ENCODE measurements around the gene PHYKPL.

Gene PHYKPL

GRCh38 chr5:178273665-178274541 is 41.3 kb upstream of the PHYKPL start:
- Histone ChIP-seq H3K36me3 (ENCODE audit: control insufficient read depth, insufficient read depth, low read length, severe bottlenecking) (no peaks in the 10 kb centered on the region), H3K4me1 (ENCODE audit: control insufficient read depth, insufficient read depth, low read length) (no peaks in the 10 kb centered on the region), H3K4me3 (ENCODE audit: low read length) (no peak overlapping the region), H3K9me3 (ENCODE audit: control insufficient read depth, low read length) (peaks cover 11% of the 10 kb centered on the region), H3K27me3 (replicated peaks; ENCODE audit: control insufficient read depth, insufficient read depth, low read length) (peaks cover 57% of the 10 kb centered on the region), H3K9ac (ENCODE audit: low read length) (no peak overlapping the region)
- peak; percentile 2 for DNase-seq (ENCODE audit: low read depth)

- Histone ChIP-seq H3K4me3 (ENCODE audit: low read length) (no peak overlapping the region), H3K9ac (ENCODE audit: low read length) (no peak overlapping the region), H3K36me3 (ENCODE audit: control insufficient read depth, insufficient read depth, low read length, severe bottlenecking) (no peaks in the 10 kb centered on the region), H3K9me3 (ENCODE audit: control insufficient read depth, low read length) (peaks cover 11% of the 10 kb centered on the region), H3K4me1 (ENCODE audit: control insufficient read depth, insufficient read depth, low read length) (no peaks in the 10 kb centered on the region), H3K27me3 (replicated peaks; ENCODE audit: control insufficient read depth, insufficient read depth, low read length) (peaks cover 50% of the 10 kb centered on the region)
- no peak for DNase-seq (ENCODE audit: low read depth)
Observed at GRCh38 chr5:178273041-178273440, 40.4 kb upstream of the PHYKPL start.

GRCh38 chr5:178272591-178272990 is 40.0 kb upstream of the PHYKPL start:
- no peak for DNase-seq (ENCODE audit: low read depth)
- Histone ChIP-seq H3K9ac (ENCODE audit: low read length) (no peak overlapping the region), H3K36me3 (ENCODE audit: control insufficient read depth, insufficient read depth, low read length, severe bottlenecking) (no peaks in the 10 kb centered on the region), H3K4me1 (ENCODE audit: control insufficient read depth, insufficient read depth, low read length) (no peaks in the 10 kb centered on the region), H3K4me3 (ENCODE audit: low read length) (no peak overlapping the region), H3K27me3 (replicated peaks; ENCODE audit: control insufficient read depth, insufficient read depth, low read length) (peaks cover 50% of the 10 kb centered on the region), H3K9me3 (ENCODE audit: control insufficient read depth, low read length) (peaks cover 11% of the 10 kb centered on the region)

GRCh38 chr5:178271726-178272479 is 39.3 kb upstream of the PHYKPL start:
- Histone ChIP-seq H3K4me3 (ENCODE audit: low read length) (no peak overlapping the region), H3K9ac (ENCODE audit: low read length) (no peak overlapping the region), H3K9me3 (ENCODE audit: control insufficient read depth, low read length) (peaks cover 11% of the 10 kb centered on the region), H3K36me3 (ENCODE audit: control insufficient read depth, insufficient read depth, low read length, severe bottlenecking) (no peaks in the 10 kb centered on the region), H3K27me3 (replicated peaks; ENCODE audit: control insufficient read depth, insufficient read depth, low read length) (peaks cover 48% of the 10 kb centered on the region), H3K4me1 (ENCODE audit: control insufficient read depth, insufficient read depth, low read length) (no peaks in the 10 kb centered on the region)
- DNase-seq (ENCODE audit: low read depth) = no peak

- Histone ChIP-seq H3K9me3 (ENCODE audit: control insufficient read depth, low read length) (peaks cover 10% of the 10 kb centered on the region), H3K4me3 (ENCODE audit: low read length) (no peak overlapping the region), H3K9ac (ENCODE audit: low read length) (no peak overlapping the region), H3K4me1 (ENCODE audit: control insufficient read depth, insufficient read depth, low read length) (no peaks in the 10 kb centered on the region), H3K36me3 (ENCODE audit: control insufficient read depth, insufficient read depth, low read length, severe bottlenecking) (no peaks in the 10 kb centered on the region), H3K27me3 (replicated peaks; ENCODE audit: control insufficient read depth, insufficient read depth, low read length) (peaks cover 50% of the 10 kb centered on the region)
- no peak for DNase-seq (ENCODE audit: low read depth)
Observed at GRCh38 chr5:178271231-178271630, 38.6 kb upstream of the PHYKPL start.

GRCh38 chr5:178269499-178269898 is 36.9 kb upstream of the PHYKPL start:
- Histone ChIP-seq H3K9me3 (ENCODE audit: control insufficient read depth, low read length) (no peaks in the 10 kb centered on the region), H3K27me3 (replicated peaks; ENCODE audit: control insufficient read depth, insufficient read depth, low read length) (peaks cover 36% of the 10 kb centered on the region), H3K36me3 (ENCODE audit: control insufficient read depth, insufficient read depth, low read length, severe bottlenecking) (no peaks in the 10 kb centered on the region), H3K9ac (ENCODE audit: low read length) (no peak overlapping the region), H3K4me3 (ENCODE audit: low read length) (no peak overlapping the region), H3K4me1 (ENCODE audit: control insufficient read depth, insufficient read depth, low read length) (no peaks in the 10 kb centered on the region)
- no peak for DNase-seq (ENCODE audit: low read depth)

GRCh38 chr5:178267876-178268275 is 35.3 kb upstream of the PHYKPL start:
- H3K9me3 ChIP-seq (ENCODE audit: control insufficient read depth, low read length) = no peaks in the 10 kb centered on the region
- no peaks in the 10 kb centered on the region for H3K36me3 ChIP-seq (ENCODE audit: control insufficient read depth, insufficient read depth, low read length, severe bottlenecking)
- no peak overlapping the region for H3K4me3 ChIP-seq (ENCODE audit: low read length)
- no peaks in the 10 kb centered on the region for H3K4me1 ChIP-seq (ENCODE audit: control insufficient read depth, insufficient read depth, low read length)
- no peak for DNase-seq (ENCODE audit: low read depth)
- H3K9ac ChIP-seq (ENCODE audit: low read length) = no peak overlapping the region
- H3K27me3 ChIP-seq (replicated peaks; ENCODE audit: control insufficient read depth, insufficient read depth, low read length) = peaks cover 28% of the 10 kb centered on the region

GRCh38 chr5:178267245-178267644 is 34.6 kb upstream of the PHYKPL start:
- H3K4me3 ChIP-seq (ENCODE audit: low read length) = no peak overlapping the region
- no peak overlapping the region for H3K9ac ChIP-seq (ENCODE audit: low read length)
- DNase-seq (ENCODE audit: low read depth) = no peak
- no peaks in the 10 kb centered on the region for H3K9me3 ChIP-seq (ENCODE audit: control insufficient read depth, low read length)
- peaks cover 28% of the 10 kb centered on the region for H3K27me3 ChIP-seq (replicated peaks; ENCODE audit: control insufficient read depth, insufficient read depth, low read length)
- no peaks in the 10 kb centered on the region for H3K36me3 ChIP-seq (ENCODE audit: control insufficient read depth, insufficient read depth, low read length, severe bottlenecking)
- H3K4me1 ChIP-seq (ENCODE audit: control insufficient read depth, insufficient read depth, low read length) = no peaks in the 10 kb centered on the region

GRCh38 chr5:178266581-178266980 is 34.0 kb upstream of the PHYKPL start:
- no peak for DNase-seq (ENCODE audit: low read depth)
- Histone ChIP-seq H3K4me3 (ENCODE audit: low read length) (no peak overlapping the region), H3K9ac (ENCODE audit: low read length) (no peak overlapping the region), H3K4me1 (ENCODE audit: control insufficient read depth, insufficient read depth, low read length) (no peaks in the 10 kb centered on the region), H3K27me3 (replicated peaks; ENCODE audit: control insufficient read depth, insufficient read depth, low read length) (peaks cover 28% of the 10 kb centered on the region), H3K36me3 (ENCODE audit: control insufficient read depth, insufficient read depth, low read length, severe bottlenecking) (no peaks in the 10 kb centered on the region), H3K9me3 (ENCODE audit: control insufficient read depth, low read length) (no peaks in the 10 kb centered on the region)

GRCh38 chr5:178265746-178266145 is 33.1 kb upstream of the PHYKPL start:
- Histone ChIP-seq H3K9ac (ENCODE audit: low read length) (no peak overlapping the region), H3K4me3 (ENCODE audit: low read length) (no peak overlapping the region), H3K9me3 (ENCODE audit: control insufficient read depth, low read length) (no peaks in the 10 kb centered on the region), H3K27me3 (replicated peaks; ENCODE audit: control insufficient read depth, insufficient read depth, low read length) (peaks cover 27% of the 10 kb centered on the region), H3K4me1 (ENCODE audit: control insufficient read depth, insufficient read depth, low read length) (no peaks in the 10 kb centered on the region), H3K36me3 (ENCODE audit: control insufficient read depth, insufficient read depth, low read length, severe bottlenecking) (no peaks in the 10 kb centered on the region)
- DNase-seq (ENCODE audit: low read depth) = no peak

- Histone ChIP-seq H3K36me3 (ENCODE audit: control insufficient read depth, insufficient read depth, low read length, severe bottlenecking) (no peaks in the 10 kb centered on the region), H3K4me3 (ENCODE audit: low read length) (no peak overlapping the region), H3K9ac (ENCODE audit: low read length) (no peak overlapping the region), H3K4me1 (ENCODE audit: control insufficient read depth, insufficient read depth, low read length) (no peaks in the 10 kb centered on the region), H3K27me3 (replicated peaks; ENCODE audit: control insufficient read depth, insufficient read depth, low read length) (peaks cover 15% of the 10 kb centered on the region), H3K9me3 (ENCODE audit: control insufficient read depth, low read length) (no peaks in the 10 kb centered on the region)
- no peak for DNase-seq (ENCODE audit: low read depth)
Observed at GRCh38 chr5:178264044-178264443, 31.4 kb upstream of the PHYKPL start.
